ENCODE measurements around the gene STARD10. TPM values are rescaled to one million over a fixed set of nuclear protein-coding genes. Genes with fewer than 3 reads are reported as not detected.

Gene STARD10
- total and polyA plus RNA-seq, 9 donors: 36.8 to 56.1 (median 45.8) TPM

GRCh38 chr11:72783144-72783905 lies 10.5 kb downstream of the STARD10 start:
- WGBS, 3 donors: 84 to 93% (median 91%) methylated on average over 2 of the region's 2 CpGs
- intact Hi-C loops (cut with DNase I): loop anchor here in 1 of 4 donors (10.0 kb wide), 1 partner anchor 189 kb away; no protein-coding TSS in a partner anchor
- H3K9me3 ChIP-seq: no peaks in the 10 kb centered on the region
- H3K36me3 ChIP-seq: no peaks in the 10 kb centered on the region
- H3K4me3 ChIP-seq: no peak overlapping the region
- DNase-seq: no peak
- H3K27me3 ChIP-seq: no peaks in the 10 kb centered on the region
- H3K4me1 ChIP-seq (ENCODE audit: insufficient read depth): peaks cover 5% of the 10 kb centered on the region
- TF ChIP-seq POLR2A (IDR thresholded peaks at IDR 0.05): no peak
- TF ChIP-seq EP300 (IDR thresholded peaks at IDR 0.05): no peak
- TF ChIP-seq CTCF (IDR thresholded peaks at IDR 0.05): no peak
- no peak overlapping the region for H3K27ac ChIP-seq

GRCh38 chr11:72782081-72782920 lies 11.5 kb downstream of the STARD10 start:
- Histone ChIP-seq H3K27ac (no peak overlapping the region), H3K4me3 (peak overlapping the region; percentile 94), H3K9me3 (no peaks in the 10 kb centered on the region), H3K4me1 (ENCODE audit: insufficient read depth) (peaks cover 5% of the 10 kb centered on the region), H3K36me3 (no peaks in the 10 kb centered on the region), H3K27me3 (no peaks in the 10 kb centered on the region)
- no peak for TF ChIP-seq CTCF (IDR thresholded peaks at IDR 0.05)
- TF ChIP-seq EP300 (IDR thresholded peaks at IDR 0.05): no peak
- TF ChIP-seq POLR2A (IDR thresholded peaks at IDR 0.05): no peak
- intact Hi-C loops (cut with DNase I): loop anchor here in 1 of 4 donors (10.0 kb wide), 1 partner anchor 188 kb away; no protein-coding TSS in a partner anchor
- WGBS, 3 donors: 39 to 49% (median 44%) methylated on average over 14 of the region's 14 CpGs
- peak in 1 of 5 donors; percentile 34 for DNase-seq

DNA sequence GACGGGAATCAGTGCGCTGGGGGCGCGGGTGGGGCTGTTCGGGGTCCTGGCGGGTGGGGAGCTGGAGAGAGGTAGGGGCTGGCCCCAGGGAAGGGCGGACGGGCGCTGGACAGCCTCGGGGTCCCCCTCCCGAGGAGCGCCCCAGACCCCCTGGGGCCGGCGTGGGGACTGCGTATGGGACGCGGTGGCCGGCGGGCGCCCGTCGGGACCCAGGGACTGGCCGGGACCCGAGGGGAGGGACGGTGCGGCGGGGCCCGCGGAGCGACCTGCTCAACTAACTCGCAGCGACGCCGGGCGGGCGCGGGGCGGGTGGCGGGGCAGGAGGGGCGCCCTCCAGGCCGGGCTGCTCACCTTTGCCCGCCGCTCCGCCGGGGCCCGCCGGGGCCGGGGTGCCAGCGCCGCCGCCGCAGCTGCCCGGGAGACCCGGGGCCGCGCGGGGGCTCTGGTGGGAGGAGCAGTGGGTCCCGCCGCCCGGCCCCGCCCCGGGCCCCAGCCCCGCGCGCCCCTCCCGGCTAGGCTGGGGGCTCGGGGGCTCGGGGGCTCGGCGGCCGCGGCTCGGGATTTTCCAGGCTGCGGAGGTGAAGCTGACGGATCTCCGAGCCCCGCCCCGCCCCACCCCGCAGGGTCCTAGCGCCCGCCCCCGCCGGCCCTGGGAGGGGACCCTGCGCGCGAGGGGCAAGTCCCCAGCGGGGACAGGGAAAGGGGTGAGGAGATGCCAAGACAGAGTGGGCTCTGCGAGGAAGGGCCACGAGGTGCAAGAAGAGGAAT lies 12.3 kb downstream of the STARD10 start:
- Histone ChIP-seq H3K36me3 (no peaks in the 10 kb centered on the region), H3K4me1 (ENCODE audit: insufficient read depth) (peaks cover 5% of the 10 kb centered on the region), H3K9me3 (no peaks in the 10 kb centered on the region), H3K4me3 (peak overlapping the region; percentile 94), H3K27me3 (no peaks in the 10 kb centered on the region), H3K27ac (peak overlapping the region; percentile 26 to 78)
- intact Hi-C loops (cut with DNase I): loop anchor here in 1 of 4 donors (10.0 kb wide), 1 partner anchor 187 kb away; no protein-coding TSS in a partner anchor
- TF ChIP-seq POLR2A (IDR thresholded peaks at IDR 0.05) (no peak), EP300 (IDR thresholded peaks at IDR 0.05) (no peak), CTCF (IDR thresholded peaks at IDR 0.05) (no peak)
- DNase-seq: peak in 4 of 5 donors; percentile 35 to 59 (median 48)
- WGBS, 3 donors: 1 to 2% (median 1%) methylated on average over 23 to 86 of the region's 89 CpGs

DNA sequence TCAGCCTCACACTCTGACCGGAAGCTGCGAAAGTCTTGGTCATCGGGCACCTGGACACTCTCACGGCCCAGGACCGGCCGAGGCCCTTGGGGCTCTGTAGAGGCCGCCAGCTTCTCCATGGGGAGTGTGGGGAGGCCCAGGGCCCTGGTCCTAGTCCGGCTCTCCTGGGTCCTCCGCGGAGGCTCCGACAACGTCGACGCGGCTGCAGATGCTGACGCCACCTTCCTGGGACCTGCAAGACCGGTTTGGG lies 12.9 kb downstream of the STARD10 start:
- TF ChIP-seq EP300 (IDR thresholded peaks at IDR 0.05) (no peak), POLR2A (IDR thresholded peaks at IDR 0.05) (no peak), CTCF (IDR thresholded peaks at IDR 0.05) (no peak)
- peaks cover 5% of the 10 kb centered on the region for H3K4me1 ChIP-seq (ENCODE audit: insufficient read depth)
- 14 to 23% (median 17%) methylated on average over 17 of the region's 17 CpGs for WGBS, 3 donors
- H3K36me3 ChIP-seq: no peaks in the 10 kb centered on the region
- no peak for DNase-seq
- intact Hi-C loops (cut with DNase I): loop anchor here in 1 of 4 donors (10.0 kb wide), 1 partner anchor 186 kb away; no protein-coding TSS in a partner anchor
- peak overlapping the region; percentile 94 for H3K4me3 ChIP-seq
- H3K27ac ChIP-seq: peak overlapping the region; percentile 26 to 78
- no peaks in the 10 kb centered on the region for H3K27me3 ChIP-seq
- H3K9me3 ChIP-seq: no peaks in the 10 kb centered on the region
